Thoracic aorta (tissue), 2 donors: ENCODE results near the gene ATF5. TPM values are rescaled to one million over a fixed set of nuclear protein-coding genes. Genes with fewer than 3 reads are reported as not detected.
A peak's percentile ranks its signal among the peaks of the same experiment; 100 is the strongest.
"Not testable (repeated sequence)": the region's sequence is repeated elsewhere in the genome, so short reads cannot be mapped to it uniquely, and the experiment has no call there.

Experiments
- ATAC-seq: fragments of 150-250 bp; one replicate; pipeline ENCODE4 v1.8.0; 2017; ENCODE audit warnings: low read depth; ENCODE audit not compliant: insufficient number of reproducible peaks, low FRiP score
- DNase-seq: peaks from one replicate; pipeline ENCODE4 v3.0.0-alpha.2; 2020; ENCODE audit warnings: low spot score
- H3K27ac ChIP-seq, 2 donors: fragments of 200-600 bp; sonication (generic); 1 replicate in 1 of 2; 2 replicates in 1 of 2; pipeline ENCODE4 v1.5.1; 2016; ENCODE audit warnings: mild to moderate bottlenecking in 2 of 2, moderate library complexity in 2 of 2
- H3K27me3 ChIP-seq: fragments of 200-600 bp; sonication (generic); replicated peaks from 2 replicates; pipeline ENCODE4 v1.6.0; 2016; ENCODE audit warnings: mild to moderate bottlenecking; ENCODE audit not compliant: insufficient read depth
- H3K36me3 ChIP-seq: fragments of 200-600 bp; sonication (generic); one replicate; pipeline ENCODE4 v1.5.1; 2016
- H3K4me1 ChIP-seq, 2 donors: fragments of 200-600 bp; sonication (generic); 1 replicate in 1 of 2; 2 replicates in 1 of 2; pipeline versions ENCODE4 v1.5.1 to v1.6.0; 2016; ENCODE audit warnings: low read depth in 2 of 2, mild to moderate bottlenecking in 1 of 2; ENCODE audit not compliant: control insufficient read depth in 1 of 2
- H3K4me3 ChIP-seq: fragments of 200-600 bp; sonication (generic); 2 replicates; pipeline ENCODE4 v1.5.1; 2016; ENCODE audit warnings: mild to moderate bottlenecking
- H3K9me3 ChIP-seq: fragments of 200-600 bp; sonication (generic); 2 replicates; pipeline ENCODE4 v1.5.1; 2016
- total RNA-seq, 2 donors: library from RNA; depleted of rRNA; stranded (reverse); fragments of >200 nt; gene quantifications; one replicate each; pipeline versions ENCODE4 v1.1.0 to v1.2.3, GENCODE V29; 2016
- TF ChIP-seq, protein P1 (sequence below): fragments of 200-600 bp; sonication (generic); IDR thresholded peaks from one replicate; pipeline ENCODE4 v1.5.1; 2019; ENCODE audit warnings: antibody characterized with exemption

ATF5 gene
- total RNA-seq, 2 donors from 2014 or later: 8.4 to 9.8 TPM

DNA sequence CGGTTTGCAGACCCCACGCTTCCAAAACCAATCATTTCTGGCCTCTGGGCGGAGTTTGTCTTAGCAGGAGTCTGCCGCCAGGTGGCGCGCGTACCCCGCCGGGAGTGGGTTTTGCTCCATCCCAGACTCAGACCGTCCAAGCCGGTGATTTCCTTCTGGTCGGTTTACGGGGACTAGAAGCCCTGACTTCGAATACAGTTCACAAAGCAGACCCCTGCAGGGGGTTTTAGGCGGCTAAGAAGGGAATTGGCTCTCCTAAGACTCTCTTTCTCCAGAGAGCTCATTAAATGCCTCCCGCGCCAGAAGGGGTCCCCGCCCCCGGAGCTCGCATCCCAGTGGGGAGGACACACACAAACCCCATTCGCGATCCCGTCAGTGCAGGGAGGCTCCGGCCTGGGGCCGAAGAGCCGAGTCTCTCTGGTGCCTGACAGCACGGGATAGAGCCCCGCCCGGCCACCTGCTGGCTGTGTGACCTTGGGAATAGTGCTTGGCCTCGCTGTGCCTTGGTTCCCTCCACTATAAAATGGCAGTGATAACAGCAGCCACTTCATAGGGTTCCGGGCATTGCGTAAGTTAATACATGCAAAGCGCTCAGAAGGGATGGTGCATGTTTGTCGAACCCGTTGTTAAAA, 8.9 kb downstream of the ATF5 start:
- DNase-seq (no peak), ATAC-seq (peak; percentile 64)
- peak overlapping the region; percentile 45 for H3K4me3 ChIP-seq
- no peak overlapping the region for H3K27ac ChIP-seq
- no peaks in the 10 kb centered on the region for H3K9me3 ChIP-seq
- H3K36me3 ChIP-seq: no peaks in the 10 kb centered on the region
- TF ChIP-seq, protein P1, sequence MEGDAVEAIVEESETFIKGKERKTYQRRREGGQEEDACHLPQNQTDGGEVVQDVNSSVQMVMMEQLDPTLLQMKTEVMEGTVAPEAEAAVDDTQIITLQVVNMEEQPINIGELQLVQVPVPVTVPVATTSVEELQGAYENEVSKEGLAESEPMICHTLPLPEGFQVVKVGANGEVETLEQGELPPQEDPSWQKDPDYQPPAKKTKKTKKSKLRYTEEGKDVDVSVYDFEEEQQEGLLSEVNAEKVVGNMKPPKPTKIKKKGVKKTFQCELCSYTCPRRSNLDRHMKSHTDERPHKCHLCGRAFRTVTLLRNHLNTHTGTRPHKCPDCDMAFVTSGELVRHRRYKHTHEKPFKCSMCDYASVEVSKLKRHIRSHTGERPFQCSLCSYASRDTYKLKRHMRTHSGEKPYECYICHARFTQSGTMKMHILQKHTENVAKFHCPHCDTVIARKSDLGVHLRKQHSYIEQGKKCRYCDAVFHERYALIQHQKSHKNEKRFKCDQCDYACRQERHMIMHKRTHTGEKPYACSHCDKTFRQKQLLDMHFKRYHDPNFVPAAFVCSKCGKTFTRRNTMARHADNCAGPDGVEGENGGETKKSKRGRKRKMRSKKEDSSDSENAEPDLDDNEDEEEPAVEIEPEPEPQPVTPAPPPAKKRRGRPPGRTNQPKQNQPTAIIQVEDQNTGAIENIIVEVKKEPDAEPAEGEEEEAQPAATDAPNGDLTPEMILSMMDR: peak; percentile 96
- H3K4me1 ChIP-seq: peaks cover 0 to 4% of the 10 kb centered on the region in 2 donors
- H3K27me3 ChIP-seq: no peaks in the 10 kb centered on the region

DNA sequence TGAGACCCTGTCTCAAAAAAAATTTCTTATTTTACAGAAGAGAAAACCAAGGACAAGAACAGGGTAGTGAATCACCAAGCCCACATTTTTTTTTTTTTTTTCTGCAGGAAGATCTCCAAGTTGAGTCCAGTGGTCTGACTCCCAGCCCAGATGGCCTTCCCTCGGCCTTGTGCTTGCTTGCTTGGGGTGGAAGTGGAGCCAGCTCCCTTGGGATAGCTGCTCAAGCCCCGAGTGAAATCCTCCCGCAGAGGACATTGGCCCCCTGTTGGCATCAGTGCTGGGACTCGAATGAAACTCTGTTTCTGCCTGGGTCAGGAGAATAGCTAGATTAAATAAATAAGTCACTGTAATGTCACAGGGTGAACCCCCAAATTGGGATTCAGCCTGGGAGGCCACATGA, 9.7 kb downstream of the ATF5 start:
- Histone ChIP-seq H3K36me3 (no peaks in the 10 kb centered on the region), H3K4me3 (no peak overlapping the region), H3K9me3 (no peaks in the 10 kb centered on the region), H3K27ac (no peak overlapping the region), H3K27me3 (no peaks in the 10 kb centered on the region), H3K4me1 (peaks cover 0 to 4% of the 10 kb centered on the region in 2 donors)
- DNase-seq (no peak), ATAC-seq (no peak)
- TF ChIP-seq, protein P1: no peak

DNA sequence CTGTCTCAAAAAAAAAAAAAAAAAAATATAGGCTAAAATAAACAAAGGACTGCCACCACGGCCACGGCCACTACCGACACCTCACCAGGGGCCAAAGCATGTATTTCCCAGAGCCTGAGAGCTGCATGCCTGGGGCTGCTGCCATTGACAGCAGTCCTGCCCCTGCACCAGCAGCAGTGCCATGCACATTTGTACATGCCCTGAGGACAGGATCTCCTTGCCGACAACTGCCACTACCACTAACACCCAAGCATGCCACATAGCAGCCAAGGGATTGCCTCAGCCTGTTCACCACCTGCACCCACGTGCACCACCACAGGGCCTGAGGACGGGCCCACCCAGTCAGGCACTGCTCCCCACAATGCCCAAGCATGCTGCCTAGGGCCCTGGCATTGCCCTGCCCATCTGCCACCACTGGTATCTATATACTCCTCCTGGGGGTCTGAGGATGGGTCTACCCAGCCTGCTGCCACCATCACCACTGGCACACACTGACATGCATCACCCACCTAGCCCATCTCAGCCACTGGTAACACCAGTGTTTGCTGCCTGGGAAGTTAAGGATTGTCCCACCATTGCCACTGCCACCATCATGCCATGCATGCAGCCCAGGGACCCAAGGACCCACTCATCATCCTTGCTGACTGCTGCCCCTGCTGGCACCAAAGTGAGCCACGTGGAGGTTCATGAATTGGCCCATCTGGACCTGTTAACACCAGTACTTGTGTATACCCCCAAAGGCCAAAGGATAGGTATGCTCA, 10.9 kb downstream of the ATF5 start:
- TF ChIP-seq, protein P1: no peak
- H3K9me3 ChIP-seq: no peaks in the 10 kb centered on the region
- DNase-seq (no peak), ATAC-seq (no peak)
- no peaks in the 10 kb centered on the region for H3K36me3 ChIP-seq
- peaks cover 0 to 4% of the 10 kb centered on the region in 2 donors for H3K4me1 ChIP-seq
- no peaks in the 10 kb centered on the region for H3K27me3 ChIP-seq
- H3K4me3 ChIP-seq: no peak overlapping the region
- no peak overlapping the region for H3K27ac ChIP-seq

DNA sequence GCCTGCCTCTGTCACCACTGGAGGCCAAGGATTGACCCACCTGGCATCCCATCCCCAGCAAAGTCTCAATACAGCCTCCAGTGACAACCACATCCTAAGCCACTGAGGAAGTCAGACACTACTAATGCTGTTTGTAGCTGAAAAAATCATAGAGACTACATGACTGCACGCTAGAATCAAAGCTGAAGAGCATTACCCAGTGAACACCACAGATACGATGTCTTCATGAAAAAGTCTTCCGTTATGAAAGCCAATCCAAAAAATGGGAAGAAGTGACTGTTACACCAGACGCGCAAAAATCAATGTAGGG, 11.4 kb downstream of the ATF5 start:
- DNase-seq (no peak), ATAC-seq (no peak)
- peaks cover 0 to 4% of the 10 kb centered on the region in 2 donors for H3K4me1 ChIP-seq
- H3K9me3 ChIP-seq: no peaks in the 10 kb centered on the region
- H3K4me3 ChIP-seq: no peak overlapping the region
- no peaks in the 10 kb centered on the region for H3K36me3 ChIP-seq
- TF ChIP-seq, protein P1: no peak
- H3K27ac ChIP-seq: no peak overlapping the region
- H3K27me3 ChIP-seq: no peaks in the 10 kb centered on the region

DNA sequence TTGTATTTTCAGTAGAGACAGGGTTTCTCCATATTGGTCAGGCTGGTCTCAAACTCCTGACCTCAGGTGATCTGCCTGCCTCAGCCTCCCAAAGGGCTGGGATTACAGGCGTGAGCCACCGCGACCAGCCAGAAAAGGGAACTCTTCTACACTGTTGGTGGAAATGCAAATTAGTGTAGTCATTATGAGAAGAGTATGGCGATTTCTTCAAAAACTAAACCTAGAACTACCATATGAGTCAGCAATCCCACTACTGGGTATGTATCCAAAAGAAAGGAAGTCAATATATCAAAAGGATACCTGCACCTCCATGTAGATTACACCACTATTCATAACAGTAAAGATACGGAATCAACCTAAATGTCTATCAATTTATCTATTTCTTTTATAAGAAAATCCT, 15.6 kb downstream of the ATF5 start:
- H3K4me1 ChIP-seq, H3K27ac ChIP-seq, H3K9me3 ChIP-seq, H3K36me3 ChIP-seq, ATAC-seq, H3K4me3 ChIP-seq, DNase-seq, H3K27me3 ChIP-seq: not testable (repeated sequence)
